ENCODE data around the gene MYOM1. TPM values are rescaled to one million over a fixed set of nuclear protein-coding genes. Genes with fewer than 3 reads are reported as not detected.

Gene MYOM1
- not detected in 2 replicates for total RNA-seq
- 0.05 and 0.08 TPM in 2 replicates for polyA plus RNA-seq
- polyA plus RNA-seq (2011; cell fraction: cytosol; rRNA removed) = 0.05 and 0.07 TPM in 2 replicates
- polyA plus RNA-seq (2011; cell fraction: nucleus; rRNA removed) = 0.05 and 0.29 TPM in 2 replicates
- 0.15 and 0.33 TPM in 2 replicates for polyA plus RNA-seq (2012)
- not detected in 2 replicates for polyA minus RNA-seq
- not detected for polyA minus RNA-seq (2011; cell fraction: cytosol; rRNA and poly(A)+ RNA removed)
- not detected in 2 replicates for polyA minus RNA-seq (2011; cell fraction: nucleus; rRNA and poly(A)+ RNA removed)
- Bru-seq, nascent RNA = percentile 9 among the genes with signal in this experiment
- percentile 4 among the genes with signal in this experiment for BruChase-seq, experiment 1, labeled RNA remaining after a 6-hour chase
- BruChase-seq, experiment 2, labeled RNA remaining after a 2-hour chase = percentile 10 among the genes with signal in this experiment
- long read RNA-seq = 0 reads

- Histone ChIP-seq H3K4me3 (replicated peaks in 1 of 3; ENCODE audit: insufficient read depth in 1 of 3, low read depth in 1 of 3, low read length in 3 of 3) (no peak within 1 kb of the TSS), H3K36me3 (ENCODE audit: control insufficient read depth in 2 of 2, extremely low read depth in 1 of 2, insufficient read depth in 2 of 2, low read length in 2 of 2) (no peaks in the 10 kb centered on the region), H4K20me1 (replicated peaks; ENCODE audit: control insufficient read depth, extremely low read depth, insufficient read depth, low read length) (no peaks in the 10 kb centered on the region), H3K4me1 (ENCODE audit: control insufficient read depth, extremely low read depth, insufficient read depth, low read length) (no peaks in the 10 kb centered on the region), H3K4me2 (ENCODE audit: insufficient read depth, low read length) (no peak within 1 kb of the TSS), H3K9me1 (replicated peaks; ENCODE audit: control insufficient read depth, extremely low read depth, insufficient read depth, low read length) (no peaks in the 10 kb centered on the region), H3K9ac (replicated peaks; ENCODE audit: extremely low read depth, insufficient read depth, low read length) (no peak within 1 kb of the TSS), H3K27me3 (ENCODE audit: control insufficient read depth in 2 of 2, insufficient read depth in 2 of 2, low read length in 2 of 2) (peaks cover 3 to 4% of the 10 kb centered on the region in 2 experiments), H2AFZ (ENCODE audit: low read depth, low read length) (no peak within 1 kb of the TSS), H3K79me2 (ENCODE audit: control insufficient read depth, insufficient read depth, low read length) (no peaks in the 10 kb centered on the region), H3K9me3 (replicated peaks; ENCODE audit: control insufficient read depth, insufficient read depth, low read length) (no peaks in the 10 kb centered on the region), H3K27ac (ENCODE audit: insufficient read depth, low read depth, low read length) (no peak within 1 kb of the TSS)
- intact Hi-C loops (cut with micrococcal nuclease) (no loop called here), dilution Hi-C loops (cut with MboI; ENCODE audit: extremely low pct_ligation_motif_present, low sequenced_read_pairs) (no loop called here)
- TF ChIP-seq CTCF (IDR thresholded peaks at IDR 0.05; ENCODE audit: extremely low read depth in 1 of 2, insufficient read depth in 1 of 2, low read depth in 1 of 2, low read length in 2 of 2) (no peak), MAX (IDR thresholded peaks at IDR 0.05; ENCODE audit: insufficient read depth, insufficient read length) (no peak), GATA2 (IDR thresholded peaks at IDR 0.05; ENCODE audit: insufficient read depth, insufficient read length, low read depth, low read length) (no peak), EZH2 (IDR thresholded peaks at IDR 0.05; ENCODE audit: borderline replicate concordance, low read depth, low read length, severe bottlenecking) (no peak), POLR2A (IDR thresholded peaks at IDR 0.05; ENCODE audit: low read depth, low read length) (no peak), MYC (IDR thresholded peaks at IDR 0.05; ENCODE audit: low read depth, low read length) (no peak), JUN (IDR thresholded peaks at IDR 0.05; ENCODE audit: borderline replicate concordance, insufficient read depth, insufficient read length, low read depth) (no peak), POLR2AphosphoS5 (IDR thresholded peaks at IDR 0.05; ENCODE audit: insufficient read depth, low read depth, low read length) (no peak), FOS (IDR thresholded peaks at IDR 0.05; ENCODE audit: borderline replicate concordance, insufficient read depth, low read length) (no peak)
- CTCF ChIA-PET = interaction anchor here (1.0 to 1.4 kb wide), 4 partner anchors 19 to 92 kb away, joined by 3 to 4 read pairs (median 3); no protein-coding TSS in a partner anchor
- POLR2A ChIA-PET = no interaction called here
- BruUV-seq (replicated peaks) = no TSS peak
- FAIRE-seq (no peak), DNase-seq (ENCODE audit: low read depth, low spot score) (no peak)
Measured at GRCh38 chr18:3219631-3220335, at the start of gene MYOM1. MYOM1 (minus strand) TSS chr18:3219968; CDS start chr18:3215223, 4,745 bp downstream.
